ENCODE measurements around the gene PDE11A. TPM values are rescaled to one million over a fixed set of nuclear protein-coding genes. Genes with fewer than 3 reads are reported as not detected.

The PDE11A gene
- total RNA-seq, 1 experiment from 2014 or later, result 0.13 TPM

DNA sequence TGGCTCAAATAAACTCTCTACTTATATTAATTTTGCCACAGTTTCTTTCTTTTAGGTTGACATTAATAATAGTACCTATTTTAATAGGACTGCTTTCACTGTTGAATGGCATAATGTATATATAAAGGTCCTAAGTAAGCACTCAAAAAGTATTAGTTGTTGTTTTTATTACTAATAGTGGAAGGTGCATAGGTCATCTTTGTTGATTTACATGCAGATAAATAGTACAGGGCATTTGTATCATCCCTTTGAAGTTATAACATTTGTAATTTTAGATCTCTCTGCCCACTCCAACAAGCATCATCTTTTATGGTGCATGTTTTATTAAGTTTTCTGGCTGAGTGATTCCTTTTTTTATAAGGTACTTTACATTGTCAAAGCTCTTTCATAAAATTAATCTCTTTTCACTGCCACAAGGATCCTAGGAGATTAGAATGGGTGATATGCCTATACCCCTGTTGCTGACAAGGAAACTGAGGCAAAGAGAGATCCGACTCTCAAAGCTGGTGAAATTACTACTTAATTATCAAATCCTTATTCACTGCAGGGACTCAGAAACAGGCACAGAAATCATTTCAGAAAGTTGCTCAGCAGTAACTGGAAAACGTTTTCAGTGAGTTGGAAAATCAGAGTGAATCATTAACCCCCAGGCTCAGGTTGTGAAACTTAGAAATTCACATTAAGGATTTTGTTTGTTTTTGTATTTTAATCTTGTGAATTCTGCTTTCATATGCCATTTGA is 380.4 kb downstream of the PDE11A start:
- H2BK5ac ChIP-seq (ENCODE audit: insufficient read length, low read length), result no peak overlapping the region
- Mint-ChIP-seq H3K4me3 (no peak overlapping the region), H3K9me3 (no peaks in the 10 kb centered on the region), H3K27me3 (ENCODE audit: low read depth) (peaks cover 3% of the 10 kb centered on the region), H3K36me3 (ENCODE audit: insufficient read depth in 1 of 3, low read depth in 3 of 3) (no peaks in the 10 kb centered on the region), H3K4me1 (peaks cover 7 to 8% of the 10 kb centered on the region in 2 experiments), H3K27ac (no peak overlapping the region)
- no peak overlapping the region for H2BK15ac ChIP-seq (ENCODE audit: low read depth, low read length)
- no peak overlapping the region for H3K18ac ChIP-seq (ENCODE audit: insufficient read length, low read depth, low read length)
- H2AFZ ChIP-seq (ENCODE audit: low read length), result no peak overlapping the region
- no peak overlapping the region for H3K14ac ChIP-seq (ENCODE audit: insufficient read depth, low read length)
- H3K23ac ChIP-seq (ENCODE audit: insufficient read length, low read depth, low read length), result no peak overlapping the region
- no peak overlapping the region for H3K27ac ChIP-seq (ENCODE audit: insufficient read length, low read depth, low read length)
- H3K4ac ChIP-seq (ENCODE audit: low read depth, low read length), result no peak overlapping the region
- no peak overlapping the region for H4K8ac ChIP-seq (replicated peaks; ENCODE audit: insufficient read length, low read depth, low read length)
- no peaks in the 10 kb centered on the region for H4K20me1 ChIP-seq (ENCODE audit: control insufficient read depth, insufficient read depth, insufficient read length)
- H2BK20ac ChIP-seq (ENCODE audit: low read depth, low read length, poor library complexity, severe bottlenecking), result no peak overlapping the region
- no peak overlapping the region for H3K9ac ChIP-seq (ENCODE audit: extremely low read depth, insufficient read length, low read length)
- H3K4me2 ChIP-seq (ENCODE audit: insufficient read depth, insufficient read length, low read length), result no peak overlapping the region
- no CpG with 5 or more reads among the region's 2 CpGs for WGBS (ENCODE audit: extremely low coverage, insufficient read length, low lambda C conversion rate)
- no peak overlapping the region for H2BK12ac ChIP-seq (ENCODE audit: insufficient read length, low read depth, low read length)
- no peaks in the 10 kb centered on the region for H3K4me1 ChIP-seq (ENCODE audit: insufficient read depth, low read length)
- no peak for DNase-seq
- H3K23me2 ChIP-seq (ENCODE audit: insufficient read length, low read depth, low read length, poor library complexity, severe bottlenecking), result no peaks in the 10 kb centered on the region
- no peaks in the 10 kb centered on the region for H3K79me1 ChIP-seq (ENCODE audit: insufficient read depth, low read depth, low read length, poor library complexity, severe bottlenecking)
- no peak overlapping the region for H4K91ac ChIP-seq (ENCODE audit: insufficient read length, low read depth, low read length)
- no peak overlapping the region for H3K56ac ChIP-seq (ENCODE audit: insufficient read length, low read depth, low read length)
- no peaks in the 10 kb centered on the region for H3K79me2 ChIP-seq (ENCODE audit: insufficient read depth, low read length)
- H3T11ph ChIP-seq (ENCODE audit: low read length), result no peak overlapping the region
- H4K5ac ChIP-seq (ENCODE audit: insufficient read length, low read depth, low read length), result no peak overlapping the region
- H3K9me3 ChIP-seq (ENCODE audit: control insufficient read depth, low read depth, low read length), result no peaks in the 10 kb centered on the region
- no peak overlapping the region for H2BK120ac ChIP-seq (ENCODE audit: low read depth, low read length, poor library complexity, severe bottlenecking)
- TF ChIP-seq, protein P1, sequence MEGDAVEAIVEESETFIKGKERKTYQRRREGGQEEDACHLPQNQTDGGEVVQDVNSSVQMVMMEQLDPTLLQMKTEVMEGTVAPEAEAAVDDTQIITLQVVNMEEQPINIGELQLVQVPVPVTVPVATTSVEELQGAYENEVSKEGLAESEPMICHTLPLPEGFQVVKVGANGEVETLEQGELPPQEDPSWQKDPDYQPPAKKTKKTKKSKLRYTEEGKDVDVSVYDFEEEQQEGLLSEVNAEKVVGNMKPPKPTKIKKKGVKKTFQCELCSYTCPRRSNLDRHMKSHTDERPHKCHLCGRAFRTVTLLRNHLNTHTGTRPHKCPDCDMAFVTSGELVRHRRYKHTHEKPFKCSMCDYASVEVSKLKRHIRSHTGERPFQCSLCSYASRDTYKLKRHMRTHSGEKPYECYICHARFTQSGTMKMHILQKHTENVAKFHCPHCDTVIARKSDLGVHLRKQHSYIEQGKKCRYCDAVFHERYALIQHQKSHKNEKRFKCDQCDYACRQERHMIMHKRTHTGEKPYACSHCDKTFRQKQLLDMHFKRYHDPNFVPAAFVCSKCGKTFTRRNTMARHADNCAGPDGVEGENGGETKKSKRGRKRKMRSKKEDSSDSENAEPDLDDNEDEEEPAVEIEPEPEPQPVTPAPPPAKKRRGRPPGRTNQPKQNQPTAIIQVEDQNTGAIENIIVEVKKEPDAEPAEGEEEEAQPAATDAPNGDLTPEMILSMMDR (conservative IDR thresholded peaks at IDR 0.05), result no peak
- H3K27me3 ChIP-seq (ENCODE audit: insufficient read depth, low read length), result no peaks in the 10 kb centered on the region
- no peak overlapping the region for H2AK5ac ChIP-seq (ENCODE audit: insufficient read length, low read length)
